ENCODE data around the gene AHRR. TPM values are rescaled to one million over a fixed set of nuclear protein-coding genes. Genes with fewer than 3 reads are reported as not detected.

The AHRR gene
- total and polyA plus RNA-seq, 10 of the 15 experiments (the other 5 are each of a cell fraction or from before 2014, with no cell fraction given) = 0.90 to 35.2 (median 19.2) TPM

DNA sequence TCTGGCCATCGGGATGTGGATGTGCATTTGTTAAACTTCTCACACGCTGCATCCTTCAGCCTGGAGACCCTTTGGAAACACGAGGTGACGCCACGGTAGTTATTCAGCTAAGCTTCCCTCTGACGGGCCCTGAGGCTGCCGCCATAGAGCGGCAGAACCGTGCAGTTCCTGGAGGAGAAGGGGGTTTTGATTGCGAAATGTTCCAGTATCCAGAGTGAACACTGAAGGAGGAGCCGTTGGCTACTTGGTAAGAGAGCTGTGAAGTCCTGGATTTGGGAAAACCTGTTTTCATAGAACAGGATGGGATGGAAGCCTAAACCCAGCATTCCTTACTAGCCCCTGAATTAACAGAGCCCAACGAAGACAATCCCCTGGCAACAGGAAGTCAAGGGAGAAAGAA is 98.5 kb downstream of the AHRR start:
- ATAC-seq (no peak), DNase-seq (ENCODE audit: low read depth, low spot score) (no peak), FAIRE-seq (no peak)
- no peaks in the 10 kb centered on the region; the same call in 2 of the 3 replicates for H3K9me3 ChIP-seq (replicated peaks; ENCODE audit: control insufficient read depth, insufficient read depth, low read length)
- no peak overlapping the region for H3K27ac ChIP-seq (ENCODE audit: control insufficient read depth, insufficient read depth)
- RAD21 ChIA-PET (ENCODE audit: unreplicated experiment) = no interaction called here
- SMC1A ChIA-PET (ENCODE audit: uncharacterized antibody, unreplicated experiment) = no interaction called here
- no peak overlapping the region for H3K4me3 ChIP-seq
- H3K4me2 ChIP-seq (ENCODE audit: control insufficient read depth, insufficient read depth) = no peak overlapping the region
- 97% methylated on average over 12 of the region's 12 CpGs for WGBS (ENCODE audit: insufficient coverage, insufficient replicate concordance, low lambda C conversion rate, missing lambda C conversion rate)
- peaks cover 14% of the 10 kb centered on the region for H3K4me1 ChIP-seq (ENCODE audit: control insufficient read depth, insufficient read depth, low read length)
- CTCF ChIA-PET = interaction anchor here (1.1 to 1.2 kb wide), 3 partner anchors 11 to 51 kb away, joined by 3 read pairs; no protein-coding TSS in a partner anchor
- intact Hi-C loops (cut with micrococcal nuclease; ENCODE audit: unreplicated experiment) (no loop called here), in situ Hi-C loops (cut with MboI) (no loop called here)
- H4K20me1 ChIP-seq (ENCODE audit: control insufficient read depth, insufficient read depth) = no peaks in the 10 kb centered on the region
- POLR2A ChIA-PET = no interaction called here
- H3K79me2 ChIP-seq (ENCODE audit: control insufficient read depth, insufficient read depth, low read length) = no peaks in the 10 kb centered on the region; the same call in 1 of the 2 replicates
- no peak overlapping the region for H2AFZ ChIP-seq (ENCODE audit: control insufficient read depth, low read depth, low read length)
- no TSS peak for BruUV-seq (replicated peaks)
- no peak overlapping the region for H3K9ac ChIP-seq (ENCODE audit: control insufficient read depth, insufficient read depth, low read length)
- H3K27me3 ChIP-seq (replicated peaks in 1 of 2; ENCODE audit: control insufficient read depth in 2 of 2, insufficient read depth in 2 of 2, low read length in 1 of 2) = no peaks in the 10 kb centered on the region
- peaks cover 0 to 24% of the 10 kb centered on the region in 2 experiments; a peak in 3 of 4 replicates for H3K36me3 ChIP-seq (ENCODE audit: control insufficient read depth in 2 of 2, insufficient read depth in 2 of 2, low read length in 1 of 2)
- no peak for TF ChIP-seq GATAD2B (conservative IDR thresholded peaks at IDR 0.05; ENCODE audit: low read depth)
- TF ChIP-seq, protein P1, sequence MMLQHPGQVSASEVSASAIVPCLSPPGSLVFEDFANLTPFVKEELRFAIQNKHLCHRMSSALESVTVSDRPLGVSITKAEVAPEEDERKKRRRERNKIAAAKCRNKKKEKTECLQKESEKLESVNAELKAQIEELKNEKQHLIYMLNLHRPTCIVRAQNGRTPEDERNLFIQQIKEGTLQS (IDR thresholded peaks at IDR 0.05; ENCODE audit: borderline replicate concordance, extremely low read depth, low read depth, low read length) = no peak
- TF ChIP-seq, protein P2, sequence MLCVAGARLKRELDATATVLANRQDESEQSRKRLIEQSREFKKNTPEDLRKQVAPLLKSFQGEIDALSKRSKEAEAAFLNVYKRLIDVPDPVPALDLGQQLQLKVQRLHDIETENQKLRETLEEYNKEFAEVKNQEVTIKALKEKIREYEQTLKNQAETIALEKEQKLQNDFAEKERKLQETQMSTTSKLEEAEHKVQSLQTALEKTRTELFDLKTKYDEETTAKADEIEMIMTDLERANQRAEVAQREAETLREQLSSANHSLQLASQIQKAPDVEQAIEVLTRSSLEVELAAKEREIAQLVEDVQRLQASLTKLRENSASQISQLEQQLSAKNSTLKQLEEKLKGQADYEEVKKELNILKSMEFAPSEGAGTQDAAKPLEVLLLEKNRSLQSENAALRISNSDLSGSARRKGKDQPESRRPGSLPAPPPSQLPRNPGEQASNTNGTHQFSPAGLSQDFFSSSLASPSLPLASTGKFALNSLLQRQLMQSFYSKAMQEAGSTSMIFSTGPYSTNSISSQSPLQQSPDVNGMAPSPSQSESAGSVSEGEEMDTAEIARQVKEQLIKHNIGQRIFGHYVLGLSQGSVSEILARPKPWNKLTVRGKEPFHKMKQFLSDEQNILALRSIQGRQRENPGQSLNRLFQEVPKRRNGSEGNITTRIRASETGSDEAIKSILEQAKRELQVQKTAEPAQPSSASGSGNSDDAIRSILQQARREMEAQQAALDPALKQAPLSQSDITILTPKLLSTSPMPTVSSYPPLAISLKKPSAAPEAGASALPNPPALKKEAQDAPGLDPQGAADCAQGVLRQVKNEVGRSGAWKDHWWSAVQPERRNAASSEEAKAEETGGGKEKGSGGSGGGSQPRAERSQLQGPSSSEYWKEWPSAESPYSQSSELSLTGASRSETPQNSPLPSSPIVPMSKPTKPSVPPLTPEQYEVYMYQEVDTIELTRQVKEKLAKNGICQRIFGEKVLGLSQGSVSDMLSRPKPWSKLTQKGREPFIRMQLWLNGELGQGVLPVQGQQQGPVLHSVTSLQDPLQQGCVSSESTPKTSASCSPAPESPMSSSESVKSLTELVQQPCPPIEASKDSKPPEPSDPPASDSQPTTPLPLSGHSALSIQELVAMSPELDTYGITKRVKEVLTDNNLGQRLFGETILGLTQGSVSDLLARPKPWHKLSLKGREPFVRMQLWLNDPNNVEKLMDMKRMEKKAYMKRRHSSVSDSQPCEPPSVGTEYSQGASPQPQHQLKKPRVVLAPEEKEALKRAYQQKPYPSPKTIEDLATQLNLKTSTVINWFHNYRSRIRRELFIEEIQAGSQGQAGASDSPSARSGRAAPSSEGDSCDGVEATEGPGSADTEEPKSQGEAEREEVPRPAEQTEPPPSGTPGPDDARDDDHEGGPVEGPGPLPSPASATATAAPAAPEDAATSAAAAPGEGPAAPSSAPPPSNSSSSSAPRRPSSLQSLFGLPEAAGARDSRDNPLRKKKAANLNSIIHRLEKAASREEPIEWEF (IDR thresholded peaks at IDR 0.05; ENCODE audit: insufficient replicate concordance, low read depth, low read length) = no peak
- no peak for TF ChIP-seq JUND (IDR thresholded peaks at IDR 0.05; ENCODE audit: low read depth, low read length)
- TF ChIP-seq, protein P3, sequence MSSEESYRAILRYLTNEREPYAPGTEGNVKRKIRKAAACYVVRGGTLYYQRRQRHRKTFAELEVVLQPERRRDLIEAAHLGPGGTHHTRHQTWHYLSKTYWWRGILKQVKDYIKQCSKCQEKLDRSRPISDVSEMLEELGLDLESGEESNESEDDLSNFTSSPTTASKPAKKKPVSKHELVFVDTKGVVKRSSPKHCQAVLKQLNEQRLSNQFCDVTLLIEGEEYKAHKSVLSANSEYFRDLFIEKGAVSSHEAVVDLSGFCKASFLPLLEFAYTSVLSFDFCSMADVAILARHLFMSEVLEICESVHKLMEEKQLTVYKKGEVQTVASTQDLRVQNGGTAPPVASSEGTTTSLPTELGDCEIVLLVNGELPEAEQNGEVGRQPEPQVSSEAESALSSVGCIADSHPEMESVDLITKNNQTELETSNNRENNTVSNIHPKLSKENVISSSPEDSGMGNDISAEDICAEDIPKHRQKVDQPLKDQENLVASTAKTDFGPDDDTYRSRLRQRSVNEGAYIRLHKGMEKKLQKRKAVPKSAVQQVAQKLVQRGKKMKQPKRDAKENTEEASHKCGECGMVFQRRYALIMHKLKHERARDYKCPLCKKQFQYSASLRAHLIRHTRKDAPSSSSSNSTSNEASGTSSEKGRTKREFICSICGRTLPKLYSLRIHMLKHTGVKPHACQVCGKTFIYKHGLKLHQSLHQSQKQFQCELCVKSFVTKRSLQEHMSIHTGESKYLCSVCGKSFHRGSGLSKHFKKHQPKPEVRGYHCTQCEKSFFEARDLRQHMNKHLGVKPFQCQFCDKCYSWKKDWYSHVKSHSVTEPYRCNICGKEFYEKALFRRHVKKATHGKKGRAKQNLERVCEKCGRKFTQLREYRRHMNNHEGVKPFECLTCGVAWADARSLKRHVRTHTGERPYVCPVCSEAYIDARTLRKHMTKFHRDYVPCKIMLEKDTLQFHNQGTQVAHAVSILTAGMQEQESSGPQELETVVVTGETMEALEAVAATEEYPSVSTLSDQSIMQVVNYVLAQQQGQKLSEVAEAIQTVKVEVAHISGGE (CRISPR knock-in tag; IDR thresholded peaks at IDR 0.05) = no peak
- no peak for TF ChIP-seq SRF (IDR thresholded peaks at IDR 0.05; ENCODE audit: low read depth in 2 of 2, low read length in 2 of 2)
- TF ChIP-seq ATF7 (IDR thresholded peaks at IDR 0.05; ENCODE audit: low read depth) = no peak
- no peak for TF ChIP-seq FOS (IDR thresholded peaks at IDR 0.05; ENCODE audit: borderline replicate concordance, extremely low read depth, insufficient read length)
- TF ChIP-seq, protein P4, sequence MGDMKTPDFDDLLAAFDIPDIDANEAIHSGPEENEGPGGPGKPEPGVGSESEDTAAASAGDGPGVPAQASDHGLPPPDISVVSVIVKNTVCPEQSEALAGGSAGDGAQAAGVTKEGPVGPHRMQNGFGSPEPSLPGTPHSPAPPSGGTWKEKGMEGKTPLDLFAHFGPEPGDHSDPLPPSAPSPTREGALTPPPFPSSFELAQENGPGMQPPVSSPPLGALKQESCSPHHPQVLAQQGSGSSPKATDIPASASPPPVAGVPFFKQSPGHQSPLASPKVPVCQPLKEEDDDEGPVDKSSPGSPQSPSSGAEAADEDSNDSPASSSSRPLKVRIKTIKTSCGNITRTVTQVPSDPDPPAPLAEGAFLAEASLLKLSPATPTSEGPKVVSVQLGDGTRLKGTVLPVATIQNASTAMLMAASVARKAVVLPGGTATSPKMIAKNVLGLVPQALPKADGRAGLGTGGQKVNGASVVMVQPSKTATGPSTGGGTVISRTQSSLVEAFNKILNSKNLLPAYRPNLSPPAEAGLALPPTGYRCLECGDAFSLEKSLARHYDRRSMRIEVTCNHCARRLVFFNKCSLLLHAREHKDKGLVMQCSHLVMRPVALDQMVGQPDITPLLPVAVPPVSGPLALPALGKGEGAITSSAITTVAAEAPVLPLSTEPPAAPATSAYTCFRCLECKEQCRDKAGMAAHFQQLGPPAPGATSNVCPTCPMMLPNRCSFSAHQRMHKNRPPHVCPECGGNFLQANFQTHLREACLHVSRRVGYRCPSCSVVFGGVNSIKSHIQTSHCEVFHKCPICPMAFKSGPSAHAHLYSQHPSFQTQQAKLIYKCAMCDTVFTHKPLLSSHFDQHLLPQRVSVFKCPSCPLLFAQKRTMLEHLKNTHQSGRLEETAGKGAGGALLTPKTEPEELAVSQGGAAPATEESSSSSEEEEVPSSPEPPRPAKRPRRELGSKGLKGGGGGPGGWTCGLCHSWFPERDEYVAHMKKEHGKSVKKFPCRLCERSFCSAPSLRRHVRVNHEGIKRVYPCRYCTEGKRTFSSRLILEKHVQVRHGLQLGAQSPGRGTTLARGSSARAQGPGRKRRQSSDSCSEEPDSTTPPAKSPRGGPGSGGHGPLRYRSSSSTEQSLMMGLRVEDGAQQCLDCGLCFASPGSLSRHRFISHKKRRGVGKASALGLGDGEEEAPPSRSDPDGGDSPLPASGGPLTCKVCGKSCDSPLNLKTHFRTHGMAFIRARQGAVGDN (IDR thresholded peaks at IDR 0.05) = no peak
- TF ChIP-seq KLF5 (IDR thresholded peaks at IDR 0.05; ENCODE audit: partially characterized antibody) = no peak
- no peak for TF ChIP-seq TCF12 (IDR thresholded peaks at IDR 0.05; ENCODE audit: low read depth, low read length)

All from GM12878 (cell line).